Posterior cingulate gyrus (tissue), 11 donors: ENCODE measurements around the gene IRX1.

ENCODE experiments used
- DNase-seq, 10 donors: peaks; one replicate each; pipeline versions ENCODE4 v3.0.0 to v3.0.0-alpha.2; 2020 to 2021; ENCODE audit warnings: mixed read lengths in 3 of 10
- intact Hi-C: fragments of 100-400 bp; cut with DNase I; formaldehyde crosslinking; loops from one replicate; pipeline ENCODE4 v1.15.1; 2023

Gene IRX1

DNA sequence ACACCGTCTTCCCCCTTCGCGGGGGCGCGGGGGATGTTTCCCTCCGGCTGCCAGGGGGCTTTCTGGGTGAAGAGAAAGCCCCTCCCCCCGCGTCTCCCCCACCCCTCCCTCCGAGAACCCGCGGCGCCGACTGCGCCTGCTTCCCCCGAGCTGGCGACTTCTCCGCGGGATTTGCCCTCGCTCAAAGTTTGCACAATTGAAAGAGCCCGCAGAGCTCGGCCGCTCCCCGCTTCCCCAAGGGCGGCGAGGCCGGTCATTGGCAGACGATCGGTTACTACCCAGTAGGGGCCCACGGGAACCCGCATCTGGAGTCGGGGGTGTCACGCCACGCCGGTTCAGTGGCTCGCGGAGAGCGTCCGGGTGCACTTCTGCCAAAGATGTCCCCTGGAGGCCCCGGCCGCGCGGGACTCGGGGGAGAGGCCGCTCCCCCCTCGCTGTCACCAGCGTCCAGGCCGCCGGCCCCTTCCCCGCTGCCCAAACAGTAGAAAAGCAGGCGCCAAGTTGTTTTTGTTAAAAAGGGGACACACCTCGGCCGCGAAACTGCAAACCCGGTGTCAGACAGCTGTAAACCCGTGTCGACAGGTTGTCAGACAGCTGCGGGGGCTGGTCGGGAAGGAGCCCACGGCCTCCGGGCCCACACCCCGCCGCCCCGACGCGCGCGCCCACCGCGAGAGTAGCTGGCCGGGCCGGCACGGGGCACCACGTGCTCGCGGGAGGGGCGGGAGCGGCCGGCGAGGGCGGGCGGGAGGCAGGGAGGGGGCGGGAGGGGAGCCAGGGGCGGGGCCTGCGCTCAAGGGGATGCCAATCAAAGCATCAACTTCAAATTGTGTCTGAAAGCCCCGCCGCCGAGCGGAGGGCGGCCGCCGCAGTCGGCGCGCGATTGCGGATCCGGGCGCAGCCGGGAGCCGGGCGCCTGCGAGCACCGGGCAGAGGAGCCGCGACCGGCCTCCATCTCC is at the start of gene IRX1:
Gene IRX1, plus strand, starts transcription at position 827 of the 956 bp plus-strand sequence. CDS start 274 bp downstream, outside the sequence.
- intact Hi-C loops: no loop called here
- no peak for DNase-seq

DNA sequence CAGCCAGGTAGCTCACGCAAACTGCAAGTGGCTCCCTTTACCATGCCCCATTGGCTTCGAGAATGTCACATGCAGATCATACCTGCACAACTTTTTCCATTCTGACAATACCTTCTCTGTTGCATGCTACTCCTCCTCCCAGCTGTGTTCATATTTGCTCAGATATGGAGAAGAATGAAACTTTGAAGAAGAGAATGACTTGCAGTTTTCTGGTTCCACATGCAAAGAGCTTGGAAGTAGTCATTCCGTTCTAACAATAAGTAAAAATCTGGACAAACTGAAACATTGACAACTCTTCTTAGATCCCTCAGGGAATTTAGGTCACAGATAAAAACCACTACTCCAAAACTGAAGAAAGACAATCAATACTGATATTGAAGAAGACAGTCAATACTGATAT is 49.6 kb upstream of the IRX1 start:
- intact Hi-C loops: no loop called here
- no peak for DNase-seq

DNA sequence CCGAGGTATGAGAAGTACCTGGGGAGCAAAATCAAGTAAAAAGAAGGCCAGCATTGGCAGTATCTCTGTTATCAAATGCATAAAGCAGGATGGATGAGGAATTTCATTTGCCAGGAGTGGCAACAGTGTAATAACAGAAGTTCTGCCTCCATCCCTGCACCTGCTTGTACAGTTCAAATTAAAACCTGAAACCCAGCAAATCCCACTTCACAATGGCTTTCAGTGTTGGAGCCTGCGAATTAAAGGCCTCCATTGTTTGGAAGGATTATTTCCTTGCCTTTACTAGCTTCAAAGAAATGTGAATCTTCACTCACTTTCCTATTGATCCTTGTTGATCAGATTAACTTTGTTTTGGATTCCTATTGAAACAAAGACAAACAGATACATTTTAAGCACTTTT is 31.5 kb upstream of the IRX1 start:
- intact Hi-C loops: no loop called here
- DNase-seq: no peak

DNA sequence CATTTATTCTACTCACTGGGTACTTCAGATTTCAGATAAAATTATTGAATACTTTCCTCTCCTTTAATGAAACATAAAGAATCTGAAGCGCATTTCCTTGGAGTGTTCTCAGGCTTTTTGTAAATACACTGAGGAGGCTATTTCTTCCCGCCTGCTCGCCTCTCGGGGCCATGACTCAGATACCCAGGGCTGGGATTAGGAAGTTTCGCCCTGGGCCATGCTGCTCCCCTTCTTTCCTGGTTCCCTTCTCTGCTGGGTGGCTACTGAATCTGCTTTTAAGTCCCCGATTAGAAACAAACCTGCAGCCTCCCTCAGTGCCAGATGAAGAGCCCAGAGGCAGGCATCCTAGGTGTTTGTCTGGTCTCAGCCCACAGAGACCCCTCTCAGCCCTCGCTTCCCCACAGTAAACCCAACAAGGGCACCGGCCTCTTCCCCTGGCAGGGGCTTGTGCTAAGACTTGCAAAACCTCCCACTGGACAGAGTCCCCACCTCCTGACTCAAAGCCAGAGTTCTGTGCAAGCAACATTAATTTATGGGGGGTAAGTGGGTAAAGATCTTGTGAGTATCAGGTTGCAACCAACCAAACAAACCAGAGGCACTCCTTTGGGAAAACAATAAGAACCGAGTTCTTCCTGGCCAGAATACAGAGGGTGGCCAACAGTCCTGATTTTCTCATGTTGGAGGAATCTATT is 30.7 kb upstream of the IRX1 start:
- DNase-seq: no peak
- intact Hi-C loops: no loop called here

DNA sequence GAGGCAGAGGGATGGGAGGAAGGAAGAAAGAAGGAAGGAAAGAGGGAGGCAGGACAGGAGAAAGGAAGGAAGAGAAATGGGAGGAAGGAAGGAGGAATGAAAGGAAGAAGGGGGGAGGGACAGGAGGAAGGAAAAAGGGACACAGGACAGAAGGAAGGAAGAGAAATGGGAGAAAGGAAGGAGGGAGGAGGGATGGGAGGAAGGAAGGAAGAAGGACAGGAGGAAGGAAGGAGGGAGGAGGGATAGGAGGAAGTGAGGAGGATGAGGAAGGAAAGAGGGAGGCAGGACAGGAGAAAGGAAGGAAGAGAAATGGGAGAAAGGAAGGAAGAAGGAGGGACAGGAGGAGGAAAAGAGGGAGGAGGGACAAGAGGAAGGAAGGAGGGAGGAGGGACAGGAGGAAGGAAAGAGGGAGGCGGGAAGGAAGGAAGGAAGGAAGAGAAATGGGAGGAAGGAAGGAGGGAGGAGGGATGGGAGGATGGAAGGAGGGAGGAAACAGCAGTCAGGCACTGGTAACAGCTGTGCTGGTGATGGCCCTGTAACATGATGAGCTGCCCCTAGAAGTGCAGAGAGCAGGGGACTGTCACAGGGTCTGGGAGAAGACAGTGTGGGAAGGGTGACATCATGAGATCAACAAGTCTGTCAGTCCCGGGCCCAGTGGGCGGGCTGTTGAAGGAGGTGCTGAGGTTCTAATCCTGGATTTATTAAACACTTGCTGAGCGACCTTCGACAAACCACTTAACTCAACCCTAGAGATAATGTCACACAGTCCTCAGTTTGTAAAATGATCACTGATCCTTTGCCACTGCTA is 10.7 kb upstream of the IRX1 start:
- intact Hi-C loops: no loop called here
- no peak for DNase-seq

DNA sequence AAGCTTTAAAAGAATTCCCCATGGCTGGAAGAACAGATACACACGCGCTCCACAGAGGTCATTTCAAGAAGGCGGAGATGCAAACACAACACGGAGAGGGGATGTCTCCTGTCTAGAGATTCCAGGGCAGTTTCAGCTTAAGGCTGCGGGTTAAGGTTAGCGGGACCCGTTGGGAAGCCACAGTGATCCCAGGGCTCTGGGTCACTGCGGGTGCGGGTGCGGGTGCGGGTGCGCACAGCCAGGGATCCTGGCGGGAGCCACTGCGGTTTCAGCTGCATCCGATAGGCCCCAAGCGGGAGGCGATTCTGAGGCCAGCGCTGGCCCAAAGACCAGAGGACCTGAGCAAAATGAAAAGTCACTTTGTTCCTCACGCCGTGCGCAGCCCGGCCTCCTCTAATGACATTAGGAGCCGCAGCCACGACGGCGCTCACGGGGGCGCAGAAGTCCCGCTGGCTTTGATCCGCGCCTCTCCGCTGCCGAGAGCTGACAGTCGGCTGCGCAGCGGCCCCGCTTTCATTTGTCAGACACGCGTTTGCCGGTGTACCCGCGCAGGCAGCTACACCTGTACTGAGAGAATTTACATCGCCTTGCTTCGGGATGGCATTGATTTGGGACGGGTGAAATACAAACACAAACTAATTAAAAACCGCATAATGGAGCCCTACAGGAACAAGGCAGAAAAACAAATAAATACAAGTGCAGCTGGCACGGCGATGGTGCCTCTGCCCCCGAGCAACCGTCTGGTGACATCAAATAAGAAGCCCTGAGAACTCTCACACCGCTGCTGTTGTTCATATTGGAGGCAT is 5.3 kb upstream of the IRX1 start:
- DNase-seq: no peak
- intact Hi-C loops: no loop called here

DNA sequence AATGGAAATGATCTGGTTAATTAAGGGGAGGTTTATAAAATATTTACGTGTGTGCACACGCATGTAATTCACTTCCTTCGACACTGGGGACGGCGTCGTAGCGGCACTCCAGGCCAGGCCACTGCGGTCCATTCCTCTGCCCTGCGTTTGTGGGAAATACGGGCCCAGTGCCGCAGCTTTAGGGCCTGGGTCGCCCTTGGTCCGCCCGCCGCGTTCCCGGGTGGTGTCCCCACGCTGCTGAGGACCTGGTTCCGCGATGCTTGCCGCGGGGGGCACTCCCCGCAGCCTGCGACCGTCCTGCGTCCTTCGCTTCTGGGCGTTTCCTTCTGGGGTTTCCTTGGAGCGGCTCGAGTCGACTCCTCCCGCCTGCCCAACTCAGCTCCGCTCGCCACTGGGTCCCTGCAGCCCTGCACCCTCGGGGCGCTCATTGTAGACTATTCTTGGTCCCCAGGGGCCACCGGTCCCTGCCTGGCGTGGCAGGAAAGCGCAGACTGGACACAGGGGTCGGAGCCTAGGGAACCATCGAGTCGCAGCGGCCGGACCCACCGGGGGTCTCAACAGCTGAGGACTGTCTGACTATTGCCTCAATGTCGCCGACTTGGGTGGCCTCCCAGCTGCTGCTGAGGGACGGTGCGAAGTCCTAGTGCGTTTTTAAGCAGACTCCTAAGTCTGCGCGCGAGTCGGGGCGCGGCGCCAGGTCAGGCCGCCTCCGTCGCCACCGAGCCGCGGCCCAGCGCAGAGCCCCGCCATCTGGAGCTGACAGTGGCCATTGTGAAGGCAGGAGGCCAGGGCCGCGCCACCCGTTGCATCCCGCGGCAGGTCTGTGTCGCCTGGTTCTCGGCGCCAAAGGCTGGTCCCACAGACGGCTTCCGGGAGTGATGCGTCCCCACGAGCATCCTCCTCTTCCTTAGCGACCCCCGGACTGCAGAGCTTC is 4.4 kb upstream of the IRX1 start:
- intact Hi-C loops: no loop called here
- no peak for DNase-seq

DNA sequence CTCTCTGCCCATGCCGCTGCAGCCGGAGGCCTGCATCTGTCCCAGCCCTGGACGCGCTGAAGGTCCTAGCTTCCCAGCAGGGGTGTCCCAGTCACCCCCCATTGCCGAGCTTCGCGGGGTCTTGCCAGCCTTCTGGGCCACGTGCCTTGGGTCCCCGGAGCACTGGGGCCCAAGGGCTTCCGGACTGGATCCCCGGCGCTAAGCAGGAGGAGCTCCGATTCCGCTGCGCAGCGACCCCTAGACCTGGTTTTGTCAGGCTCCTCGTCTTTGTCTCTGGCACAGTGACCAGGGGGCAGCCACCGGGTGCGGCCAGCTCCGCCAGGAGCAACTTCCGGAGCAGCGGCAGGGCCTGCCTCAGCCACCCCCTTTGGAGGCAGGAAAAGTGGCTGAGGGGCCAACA is 3.3 kb upstream of the IRX1 start:
- intact Hi-C loops: no loop called here
- DNase-seq: no peak

DNA sequence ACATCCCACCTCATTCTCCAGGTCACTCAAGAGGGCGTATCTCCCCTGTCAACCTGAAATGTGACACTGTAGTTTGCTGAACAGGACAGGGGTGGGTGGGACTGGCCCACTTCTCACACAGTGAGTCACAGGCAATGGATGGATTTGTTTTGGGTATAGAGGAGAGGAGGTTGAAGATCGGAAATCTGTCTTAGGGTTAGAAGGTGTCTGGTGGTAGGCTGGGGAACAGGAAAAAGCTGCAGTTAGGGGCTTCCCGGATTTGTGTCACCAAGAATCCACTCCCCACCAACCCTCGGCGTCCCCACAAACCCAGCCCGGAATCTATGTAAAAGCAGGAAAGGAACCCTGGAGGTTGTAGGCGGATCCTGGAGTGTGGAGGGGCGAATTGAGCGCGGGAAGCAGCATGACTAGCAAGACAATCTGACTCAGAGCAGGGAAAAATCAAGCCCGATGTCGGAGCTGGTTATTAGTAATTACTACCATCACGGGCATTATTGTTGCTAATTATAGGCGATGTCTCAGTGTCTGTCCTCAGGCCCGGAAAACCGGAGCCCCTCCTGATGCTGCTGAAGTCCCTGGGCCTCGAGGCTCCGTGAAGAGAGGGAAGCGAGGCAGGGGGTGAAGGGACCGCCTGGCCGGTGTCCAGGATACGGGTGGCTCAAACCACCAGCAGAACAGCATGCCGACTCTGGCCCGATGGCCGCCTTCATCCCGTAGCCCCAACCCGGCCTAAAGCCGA is 1.7 kb upstream of the IRX1 start:
- no peak for DNase-seq
- intact Hi-C loops: no loop called here

DNA sequence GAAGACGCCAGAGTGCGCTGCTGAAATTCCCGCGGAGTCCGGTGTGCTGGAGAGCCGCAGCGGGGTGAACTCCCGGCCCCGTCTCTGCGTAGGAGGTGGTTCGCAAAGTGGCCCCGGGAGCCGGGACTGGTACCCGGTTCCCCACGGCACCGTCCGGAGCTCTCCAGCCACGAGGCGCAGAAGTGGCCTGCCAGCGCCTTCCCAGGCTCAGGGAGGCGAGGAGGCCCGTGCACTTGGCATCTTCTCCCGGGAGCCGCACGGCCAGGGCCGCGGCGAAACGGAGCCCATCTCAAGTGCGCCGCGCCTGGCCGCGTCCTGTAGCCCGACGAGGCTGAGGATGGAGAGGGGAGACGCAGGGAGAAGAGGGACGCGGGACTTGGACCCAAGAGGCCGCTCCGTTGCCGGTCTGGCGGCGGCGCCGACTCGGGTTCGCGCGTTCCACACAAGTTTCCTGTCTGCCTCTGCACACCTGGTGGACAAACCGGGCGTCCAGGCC is 1.1 kb upstream of the IRX1 start:
- intact Hi-C loops: no loop called here

DNA sequence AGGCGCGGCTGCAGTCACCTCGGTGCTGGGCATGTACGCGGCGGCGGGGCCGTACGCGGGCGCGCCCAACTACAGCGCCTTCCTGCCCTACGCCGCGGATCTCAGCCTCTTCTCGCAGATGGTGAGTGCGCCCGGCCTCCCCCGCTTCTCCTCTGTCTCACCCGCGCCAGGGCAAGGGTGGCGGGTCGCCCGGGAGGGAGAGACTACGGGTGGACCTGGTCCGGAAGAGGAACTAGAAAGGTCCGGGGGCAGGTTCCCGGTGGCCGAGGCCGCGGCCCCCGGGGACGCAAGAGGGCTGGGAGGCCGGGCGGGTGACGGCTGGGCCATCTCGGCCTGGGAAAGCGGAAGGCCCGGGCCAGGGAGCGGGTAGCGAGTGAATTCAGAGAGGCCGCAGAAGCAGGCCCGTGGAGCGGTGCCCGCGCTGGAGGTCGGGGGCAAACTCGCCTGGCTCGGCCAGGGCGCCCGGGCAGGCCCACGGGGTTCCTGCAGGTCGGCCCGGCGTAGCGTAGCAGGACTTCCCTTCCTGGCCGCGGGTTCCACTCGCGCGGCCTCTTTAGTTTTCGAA is 711 bp downstream of the IRX1 start:
- intact Hi-C loops: no loop called here
- no peak for DNase-seq

More for the DNA sequence above, 1.1 kb upstream of the IRX1 start:
- no peak for DNase-seq

DNA sequence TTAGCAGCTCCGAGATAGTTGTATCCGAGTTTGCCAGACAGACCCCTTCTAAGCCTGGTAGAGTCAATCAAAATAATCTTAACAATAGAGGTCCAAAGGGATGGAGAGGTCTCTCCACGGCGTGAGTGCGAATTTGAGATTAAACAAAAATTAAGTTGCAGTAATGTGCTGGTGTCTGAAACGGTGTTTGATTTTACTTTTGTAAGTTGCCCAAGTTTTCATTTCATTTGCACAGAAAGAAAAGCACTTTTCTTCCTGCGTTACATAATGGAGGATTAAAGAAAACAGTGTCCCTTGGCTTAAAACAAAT is 1.2 kb downstream of the IRX1 start:
- no peak for DNase-seq
- intact Hi-C loops: no loop called here

DNA sequence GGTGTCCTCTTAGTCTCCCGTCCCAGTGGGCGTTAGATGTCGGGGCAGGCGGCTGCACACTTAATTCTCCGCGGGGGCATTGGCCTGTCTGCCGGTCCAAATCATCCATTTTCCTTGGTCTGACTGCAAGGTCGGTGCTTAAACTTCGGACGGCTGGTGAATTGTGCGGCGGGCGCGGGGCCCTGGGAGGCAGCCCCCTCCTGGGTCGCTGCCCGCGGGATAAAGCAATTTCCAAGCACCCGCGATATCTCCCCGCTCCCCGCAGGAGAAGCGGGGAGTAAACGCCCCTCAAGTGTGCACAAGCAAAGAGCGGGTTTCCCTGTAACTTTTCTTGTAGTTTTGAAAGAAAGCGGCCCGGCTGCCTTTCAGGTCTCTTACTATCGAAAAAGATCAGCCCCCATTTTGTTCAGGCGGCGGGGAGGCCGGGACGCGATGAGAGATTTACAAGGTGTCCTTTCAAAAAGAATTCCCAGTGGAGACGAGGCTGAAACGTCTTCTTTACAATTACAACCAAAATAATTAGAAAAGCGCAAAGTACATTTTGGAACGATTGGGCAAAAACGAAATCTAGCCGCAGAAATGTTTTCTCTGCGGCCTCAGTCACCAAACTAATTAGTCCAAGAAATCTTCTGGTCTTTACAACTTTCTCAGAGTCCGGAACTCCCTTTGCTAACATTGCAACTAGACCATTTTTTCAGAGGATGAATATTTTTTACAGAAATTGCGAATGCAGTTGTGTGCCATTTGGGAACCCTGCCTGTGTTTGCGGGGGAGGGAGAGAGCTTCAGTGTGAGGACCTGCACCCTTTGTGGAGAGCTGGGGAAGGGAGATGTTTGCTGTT is 1.8 kb downstream of the IRX1 start:
- intact Hi-C loops: no loop called here
- no peak for DNase-seq

DNA sequence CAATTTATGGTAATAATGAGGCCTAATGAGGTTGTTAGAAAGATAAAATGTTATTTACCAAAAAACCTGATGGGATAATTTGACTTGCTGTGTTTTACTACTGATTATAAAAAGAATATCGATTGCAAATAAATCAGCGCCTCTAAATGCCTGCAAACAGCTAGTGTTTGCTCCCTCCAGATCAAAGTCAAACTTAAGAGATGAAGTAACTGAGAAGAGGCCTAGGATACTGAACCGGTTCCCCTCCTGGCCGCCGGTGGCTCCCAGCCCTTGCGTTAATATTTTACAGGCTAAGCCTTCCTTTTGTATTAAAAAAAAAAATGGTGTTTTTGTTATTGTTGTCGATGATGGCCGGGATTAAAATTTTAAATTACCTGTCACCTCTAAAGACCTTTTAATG is 2.6 kb downstream of the IRX1 start:
- no peak for DNase-seq
- intact Hi-C loops: no loop called here

DNA sequence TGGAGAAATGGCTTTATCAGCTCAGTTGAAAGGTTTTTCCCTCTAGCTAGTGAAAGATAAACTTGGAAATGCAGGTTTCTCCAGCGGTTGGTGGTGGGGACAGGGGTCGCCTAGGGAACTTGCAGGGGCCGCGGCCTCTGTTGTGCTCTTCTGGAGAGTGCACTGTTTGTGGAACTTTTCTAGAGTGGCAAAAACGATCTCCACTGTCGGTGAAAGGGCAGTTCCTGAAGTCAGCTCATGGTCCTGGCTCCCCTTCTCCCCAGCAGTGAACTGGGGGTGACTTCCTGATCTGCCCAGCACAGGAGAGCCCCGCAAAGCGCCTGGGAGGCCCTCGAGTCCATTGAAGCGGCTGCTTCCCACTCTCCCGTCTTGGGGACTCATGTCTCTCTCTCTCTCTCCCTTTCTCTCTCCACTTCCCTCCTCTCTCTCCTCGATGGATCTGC is 3.2 kb downstream of the IRX1 start:
- DNase-seq: no peak
- intact Hi-C loops: no loop called here

DNA sequence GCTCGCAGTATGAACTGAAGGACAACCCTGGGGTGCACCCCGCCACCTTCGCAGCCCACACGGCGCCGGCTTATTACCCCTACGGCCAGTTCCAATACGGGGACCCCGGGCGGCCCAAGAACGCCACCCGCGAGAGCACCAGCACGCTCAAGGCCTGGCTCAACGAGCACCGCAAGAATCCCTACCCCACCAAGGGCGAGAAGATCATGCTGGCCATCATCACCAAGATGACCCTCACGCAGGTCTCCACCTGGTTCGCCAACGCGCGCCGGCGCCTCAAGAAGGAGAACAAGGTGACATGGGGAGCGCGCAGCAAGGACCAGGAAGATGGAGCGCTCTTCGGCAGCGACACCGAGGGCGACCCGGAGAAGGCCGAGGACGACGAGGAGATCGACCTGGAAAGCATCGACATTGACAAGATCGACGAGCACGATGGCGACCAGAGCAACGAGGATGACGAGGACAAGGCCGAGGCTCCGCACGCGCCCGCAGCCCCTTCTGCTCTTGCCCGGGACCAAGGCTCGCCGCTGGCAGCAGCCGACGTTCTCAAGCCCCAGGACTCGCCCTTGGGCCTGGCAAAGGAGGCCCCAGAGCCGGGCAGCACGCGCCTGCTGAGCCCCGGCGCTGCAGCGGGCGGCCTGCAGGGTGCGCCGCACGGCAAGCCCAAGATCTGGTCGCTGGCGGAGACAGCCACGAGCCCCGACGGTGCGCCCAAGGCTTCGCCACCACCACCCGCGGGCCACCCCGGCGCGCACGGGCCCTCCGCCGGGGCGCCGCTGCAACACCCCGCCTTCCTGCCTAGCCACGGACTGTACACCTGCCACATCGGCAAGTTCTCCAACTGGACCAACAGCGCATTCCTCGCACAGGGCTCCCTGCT is 3.8 kb downstream of the IRX1 start:
- DNase-seq: no peak
- intact Hi-C loops: no loop called here
